Prostate gland (tissue), 2 donors: ENCODE measurements around the gene RHOBTB1. TPM values are rescaled to one million over a fixed set of nuclear protein-coding genes. Genes with fewer than 3 reads are reported as not detected.

Experiments used
- DNase-seq: peaks from one replicate; pipeline ENCODE4 v3.0.0-alpha.2; 2019; ENCODE audit warnings: low spot score
- H3K27ac ChIP-seq, 2 donors: fragments of 200-600 bp; sonication (generic); 2 replicates each; pipeline ENCODE4 v1.5.1; 2017 to 2019
- H3K27me3 ChIP-seq: fragments of 200-600 bp; sonication (generic); replicated peaks from 2 replicates; pipeline ENCODE4 v1.5.1; 2019; ENCODE audit not compliant: insufficient read depth
- H3K36me3 ChIP-seq, 2 donors: fragments of 200-600 bp; sonication (generic); 1 replicate in 1 of 2; 2 replicates in 1 of 2; pipeline versions ENCODE4 v1.5.1 to v1.8.1; 2017 to 2019
- H3K4me1 ChIP-seq: fragments of 200-600 bp; sonication (generic); replicated peaks from 2 replicates; pipeline ENCODE4 v1.5.1; 2019
- H3K4me3 ChIP-seq, 2 donors: fragments of 200-600 bp; sonication (generic); 2 replicates each; pipeline ENCODE4 v1.5.1; 2017 to 2019
- H3K9me3 ChIP-seq: fragments of 200-600 bp; sonication (generic); 2 replicates; pipeline ENCODE4 v1.5.1; 2017
- CTCF ChIP-seq, 4 experiments: fragments of 200-600 bp in 2 of 4; fragments of 450-650 bp in 2 of 4; sonication (generic) in 2 of 4; IDR thresholded peaks; 1 replicate in 3 of 4; 2 replicates in 1 of 4; pipeline ENCODE4 v1.5.1; 2016 to 2019; ENCODE audit warnings: antibody characterized with exemption in 4 of 4, mild to moderate bottlenecking in 2 of 4, moderate library complexity in 2 of 4
- POLR2A ChIP-seq: fragments of 450-650 bp; IDR thresholded peaks from one replicate; pipeline ENCODE4 v1.6.1; 2016; ENCODE audit warnings: antibody characterized with exemption, mild to moderate bottlenecking
- POLR2AphosphoS5 ChIP-seq: sonication (generic); formaldehyde crosslinking; IDR thresholded peaks from one replicate; pipeline ENCODE4 v1.6.1; 2017; ENCODE audit warnings: antibody characterized with exemption
- WGBS: methylation state at CpG from one replicate; pipeline ENCODE4 v1.1.5; 2018; 5-methylcytosine and 5-hydroxymethylcytosine counted together
- intact Hi-C: fragments of 100-400 bp; cut with DNase I; formaldehyde crosslinking; loops from one replicate; pipeline ENCODE4 v1.14.2; 2022
- total RNA-seq, 2 donors: library from RNA; depleted of rRNA; stranded (reverse); fragments of >200 nt; gene quantifications; one replicate each; pipeline ENCODE4 v1.1.0, GENCODE V29; 2016

Gene RHOBTB1
- total RNA-seq, 2 donors from 2014 or later, result 4.9 to 28.9 TPM

- no peaks in the 10 kb centered on the region for H3K27me3 ChIP-seq
- H3K27ac ChIP-seq, result no peak overlapping the region
- TF ChIP-seq POLR2AphosphoS5 (peak; percentile 43), CTCF (IDR thresholded peaks at IDR 0.05) (no peak), POLR2A (no peak)
- H3K36me3 ChIP-seq, result no peaks in the 10 kb centered on the region
- WGBS, result 39% methylated on average over 4 of the region's 4 CpGs
- H3K9me3 ChIP-seq, result no peaks in the 10 kb centered on the region
- no peak for DNase-seq
- intact Hi-C loops, result loop anchor here (10.0 kb wide), 2 partner anchors 198 to 318 kb away; no protein-coding TSS in a partner anchor
- H3K4me1 ChIP-seq, result peaks cover 4% of the 10 kb centered on the region
- no peak overlapping the region for H3K4me3 ChIP-seq
These were observed 23.3 kb upstream of the RHOBTB1 start for GRCh38 chr10:60967260-60967659.

GRCh38 chr10:60965696-60966095, 21.7 kb upstream of the RHOBTB1 start:
- Histone ChIP-seq H3K4me1 (peaks cover 4% of the 10 kb centered on the region), H3K9me3 (no peaks in the 10 kb centered on the region), H3K27me3 (no peaks in the 10 kb centered on the region), H3K27ac (no peak overlapping the region), H3K4me3 (no peak overlapping the region), H3K36me3 (no peaks in the 10 kb centered on the region)
- TF ChIP-seq POLR2AphosphoS5 (no peak), CTCF (IDR thresholded peaks at IDR 0.05) (no peak), POLR2A (no peak)
- intact Hi-C loops, result loop anchor here (10.0 kb wide), 2 partner anchors 199 to 319 kb away; no protein-coding TSS in a partner anchor
- no peak for DNase-seq
- 90% methylated on average over 3 of the region's 3 CpGs for WGBS

GRCh38 chr10:60964257-60965235, 20.6 kb upstream of the RHOBTB1 start:
- Histone ChIP-seq H3K27ac (peak overlapping the region in 1 of 2 donors; percentile 16), H3K4me3 (no peak overlapping the region), H3K9me3 (no peaks in the 10 kb centered on the region), H3K27me3 (no peaks in the 10 kb centered on the region), H3K36me3 (no peaks in the 10 kb centered on the region), H3K4me1 (peaks cover 4% of the 10 kb centered on the region)
- 20% methylated on average over 5 of the region's 5 CpGs for WGBS
- intact Hi-C loops, result loop anchor here (1.0 to 10.0 kb wide), 3 partner anchors 147 to 320 kb away; no protein-coding TSS in a partner anchor
- DNase-seq, result peak; percentile 61
- peak; percentile 46 to 76 (median 72) for TF ChIP-seq CTCF (IDR thresholded peaks at IDR 0.05)
- no peak for TF ChIP-seq POLR2A
- TF ChIP-seq POLR2AphosphoS5, result peak; percentile 65

- Histone ChIP-seq H3K4me1 (peaks cover 4% of the 10 kb centered on the region), H3K27me3 (no peaks in the 10 kb centered on the region), H3K4me3 (no peak overlapping the region), H3K27ac (no peak overlapping the region), H3K9me3 (no peaks in the 10 kb centered on the region), H3K36me3 (no peaks in the 10 kb centered on the region)
- no peak for TF ChIP-seq POLR2A
- no peak for TF ChIP-seq POLR2AphosphoS5
- TF ChIP-seq CTCF (IDR thresholded peaks at IDR 0.05), result no peak
- intact Hi-C loops, result loop anchor here (1.0 to 10.0 kb wide), 3 partner anchors 146 to 321 kb away; no protein-coding TSS in a partner anchor
- WGBS, result 19% methylated on average over 4 of the region's 4 CpGs
- no peak for DNase-seq
These were observed 19.7 kb upstream of the RHOBTB1 start for GRCh38 chr10:60963441-60964256.
